DOHH2 (cell line): ENCODE measurements around the gene PDZRN3.

Experiments used
- H3F3A ChIP-seq: fragments of 200-600 bp; sonication (generic), shearing (Covaris generic); 2 replicates; pipeline ENCODE4 v1.6.0; 2016; ENCODE audit warnings: antibody characterized with exemption, mild to moderate bottlenecking; ENCODE audit not compliant: control insufficient read depth, insufficient read depth
- H3K27ac ChIP-seq: fragments of 200-600 bp; sonication (generic); 2 replicates; pipeline ENCODE4 v1.5.1; 2014; ENCODE audit warnings: low read depth, mild to moderate bottlenecking, low read length, moderate library complexity
- H3K27me3 ChIP-seq: fragments of 200-600 bp; sonication (generic); 2 replicates; pipeline ENCODE4 v1.6.1; 2014; ENCODE audit warnings: mild to moderate bottlenecking, low read length, mixed read lengths; ENCODE audit not compliant: control insufficient read depth
- H3K36me3 ChIP-seq: fragments of 200-600 bp; sonication (generic); 2 replicates; pipeline ENCODE4 v1.6.1; 2014; ENCODE audit warnings: mild to moderate bottlenecking, low read length, moderate library complexity, mixed read lengths; ENCODE audit not compliant: control insufficient read depth
- H3K4me1 ChIP-seq: fragments of 200-600 bp; sonication (generic); 2 replicates; pipeline ENCODE4 v1.6.1; 2014; ENCODE audit warnings: mild to moderate bottlenecking, low read length, mixed read lengths; ENCODE audit not compliant: control insufficient read depth
- H3K4me2 ChIP-seq: fragments of 200-600 bp; sonication (generic); 2 replicates; pipeline ENCODE4 v1.6.0; 2014; ENCODE audit warnings: mild to moderate bottlenecking, low read length, moderate library complexity
- H3K4me3 ChIP-seq: fragments of 200-600 bp; sonication (generic); 2 replicates; pipeline ENCODE4 v1.5.1; 2014; ENCODE audit warnings: mild to moderate bottlenecking, low read length, mixed read lengths
- H3K79me2 ChIP-seq: fragments of 200-600 bp; sonication (generic); 2 replicates; pipeline ENCODE4 v1.6.1; 2014; ENCODE audit warnings: mild to moderate bottlenecking, low read length, mixed read lengths; ENCODE audit not compliant: control insufficient read depth
- H3K9me2 ChIP-seq: fragments of 200-600 bp; sonication (generic); replicated peaks from 2 replicates; pipeline ENCODE4 v1.6.1; 2014; ENCODE audit warnings: mild to moderate bottlenecking, low read length, mixed read lengths; ENCODE audit not compliant: control insufficient read depth
- H3K9me3 ChIP-seq: fragments of 200-600 bp; sonication (generic); 2 replicates; pipeline ENCODE4 v1.6.1; 2014; ENCODE audit warnings: antibody characterized with exemption, low read length, mixed read lengths; ENCODE audit not compliant: control insufficient read depth, insufficient read depth
- H4K20me1 ChIP-seq: fragments of 200-600 bp; sonication (generic); 2 replicates; pipeline ENCODE4 v1.6.0; 2014; ENCODE audit warnings: low read depth, mild to moderate bottlenecking, antibody characterized with exemption, low read length, moderate library complexity; ENCODE audit not compliant: control insufficient read depth, insufficient read depth
- EZH2phosphoT487 ChIP-seq: fragments of 200-600 bp; sonication (generic); IDR thresholded peaks from 2 replicates; pipeline ENCODE4 v1.6.1; 2017; ENCODE audit warnings: borderline replicate concordance, mild to moderate bottlenecking, antibody characterized with exemption, low read length, moderate library complexity, mixed read lengths
- TF ChIP-seq, protein P1 (sequence below): fragments of 200-600 bp; sonication (generic); IDR thresholded peaks from one replicate; pipeline ENCODE4 v1.5.1; 2014; ENCODE audit warnings: antibody characterized with exemption, mild to moderate bottlenecking, low read depth, low read length; ENCODE audit not compliant: poor library complexity, severe bottlenecking

PDZRN3 gene

DNA sequence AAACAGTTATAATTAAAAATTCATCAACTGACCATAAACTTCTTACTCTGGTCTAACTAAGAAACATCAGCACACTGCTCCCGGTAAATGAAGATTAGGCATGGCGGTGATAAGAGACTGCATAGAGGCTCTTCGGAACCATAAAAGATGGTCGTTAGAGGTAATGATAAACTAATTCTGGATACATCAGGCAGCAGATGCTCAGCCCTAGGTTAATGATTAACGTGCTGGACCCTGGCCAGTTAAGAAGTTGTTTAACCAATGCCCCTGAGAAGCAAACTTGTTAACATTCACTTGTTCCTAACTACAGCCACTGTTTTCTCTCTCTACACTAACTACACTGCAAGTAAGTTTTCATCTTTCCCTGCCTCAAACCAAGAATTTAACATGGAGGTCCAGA, 111.5 kb downstream of the PDZRN3 start:
- H3K36me3 ChIP-seq = no peaks in the 10 kb centered on the region
- H3K27me3 ChIP-seq = no peaks in the 10 kb centered on the region
- no peaks in the 10 kb centered on the region for H3K9me3 ChIP-seq
- H4K20me1 ChIP-seq = no peaks in the 10 kb centered on the region
- H3K4me2 ChIP-seq = no peak overlapping the region
- no peaks in the 10 kb centered on the region for H3F3A ChIP-seq
- H3K27ac ChIP-seq = no peak overlapping the region
- H3K9me2 ChIP-seq = no peaks in the 10 kb centered on the region
- H3K4me3 ChIP-seq = no peak overlapping the region
- TF ChIP-seq EZH2phosphoT487 = no peak
- TF ChIP-seq, protein P1, sequence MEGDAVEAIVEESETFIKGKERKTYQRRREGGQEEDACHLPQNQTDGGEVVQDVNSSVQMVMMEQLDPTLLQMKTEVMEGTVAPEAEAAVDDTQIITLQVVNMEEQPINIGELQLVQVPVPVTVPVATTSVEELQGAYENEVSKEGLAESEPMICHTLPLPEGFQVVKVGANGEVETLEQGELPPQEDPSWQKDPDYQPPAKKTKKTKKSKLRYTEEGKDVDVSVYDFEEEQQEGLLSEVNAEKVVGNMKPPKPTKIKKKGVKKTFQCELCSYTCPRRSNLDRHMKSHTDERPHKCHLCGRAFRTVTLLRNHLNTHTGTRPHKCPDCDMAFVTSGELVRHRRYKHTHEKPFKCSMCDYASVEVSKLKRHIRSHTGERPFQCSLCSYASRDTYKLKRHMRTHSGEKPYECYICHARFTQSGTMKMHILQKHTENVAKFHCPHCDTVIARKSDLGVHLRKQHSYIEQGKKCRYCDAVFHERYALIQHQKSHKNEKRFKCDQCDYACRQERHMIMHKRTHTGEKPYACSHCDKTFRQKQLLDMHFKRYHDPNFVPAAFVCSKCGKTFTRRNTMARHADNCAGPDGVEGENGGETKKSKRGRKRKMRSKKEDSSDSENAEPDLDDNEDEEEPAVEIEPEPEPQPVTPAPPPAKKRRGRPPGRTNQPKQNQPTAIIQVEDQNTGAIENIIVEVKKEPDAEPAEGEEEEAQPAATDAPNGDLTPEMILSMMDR = no peak
- H3K4me1 ChIP-seq = no peaks in the 10 kb centered on the region
- no peaks in the 10 kb centered on the region for H3K79me2 ChIP-seq

DNA sequence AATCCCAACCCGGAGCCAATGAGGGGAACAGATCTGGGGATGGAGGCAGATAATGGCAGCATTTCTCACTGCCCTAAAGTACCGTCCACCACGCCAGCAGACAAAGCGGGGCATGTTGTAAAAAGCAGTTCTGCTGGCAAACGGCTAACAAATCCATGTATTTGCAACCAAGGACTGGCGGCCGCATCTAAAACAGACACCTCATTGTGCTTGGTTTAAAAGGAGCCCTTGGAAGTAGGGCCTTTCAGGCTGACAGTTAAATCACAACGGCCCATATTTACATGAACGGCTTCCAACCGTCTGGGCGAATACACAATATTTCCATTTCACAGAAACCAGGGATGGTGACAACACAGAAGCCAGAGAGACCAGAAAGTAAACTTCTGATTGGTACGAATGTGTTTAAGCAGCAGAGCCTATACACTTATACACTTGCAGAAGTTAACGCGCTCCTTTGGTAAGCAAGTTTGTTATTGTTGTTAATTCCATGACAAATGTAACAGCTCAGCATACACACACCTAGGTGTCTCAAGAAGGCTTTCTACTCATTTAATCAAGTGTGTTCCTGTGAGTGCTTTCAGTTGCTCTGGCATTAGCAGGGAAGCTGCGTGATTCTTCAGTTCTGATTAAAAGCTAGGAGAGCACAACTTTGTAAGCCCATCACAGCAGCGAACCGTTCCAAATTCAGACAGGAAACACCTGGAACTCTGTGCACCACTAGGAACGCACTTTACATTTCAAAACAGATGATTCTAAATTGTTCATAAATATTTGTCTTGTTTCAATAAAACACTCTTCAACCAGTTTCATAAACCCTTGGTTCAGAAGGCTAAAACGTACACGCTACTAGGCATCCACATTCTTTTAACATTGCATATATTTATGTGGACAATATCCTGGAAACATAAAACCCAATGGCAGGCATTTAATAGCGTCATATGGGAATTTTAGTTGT, 112.9 kb downstream of the PDZRN3 start:
- no peak for TF ChIP-seq EZH2phosphoT487
- TF ChIP-seq, protein P1 = no peak
- Histone ChIP-seq H4K20me1 (no peaks in the 10 kb centered on the region), H3K9me2 (no peaks in the 10 kb centered on the region), H3K4me1 (no peaks in the 10 kb centered on the region), H3K36me3 (no peaks in the 10 kb centered on the region), H3F3A (no peaks in the 10 kb centered on the region), H3K27ac (no peak overlapping the region), H3K4me3 (no peak overlapping the region), H3K27me3 (no peaks in the 10 kb centered on the region), H3K79me2 (no peaks in the 10 kb centered on the region), H3K9me3 (no peaks in the 10 kb centered on the region), H3K4me2 (no peak overlapping the region)

DNA sequence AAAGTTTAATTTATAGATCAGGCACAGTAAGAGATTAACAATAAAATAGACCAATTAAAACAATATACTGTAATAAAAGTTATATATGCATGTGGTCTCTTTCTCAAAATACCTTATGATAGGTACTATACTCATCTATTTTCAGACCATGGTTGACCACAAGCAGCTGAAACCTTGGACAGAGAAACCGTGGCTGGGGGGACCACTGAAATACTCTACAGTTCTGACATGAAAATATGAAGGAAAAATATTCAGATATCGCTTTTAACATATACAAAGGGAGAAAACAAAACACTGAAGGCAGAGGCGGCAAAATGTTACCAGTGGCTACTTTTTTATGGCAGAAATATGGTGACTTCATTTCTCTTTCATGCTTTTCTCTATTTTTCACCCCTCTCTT, 114.0 kb downstream of the PDZRN3 start:
- no peak overlapping the region for H3K27ac ChIP-seq
- H3K4me3 ChIP-seq = no peak overlapping the region

More for the DNA sequence above, 114.0 kb downstream of the PDZRN3 start:
- no peak for TF ChIP-seq EZH2phosphoT487
- TF ChIP-seq, protein P1 = no peak
- H3K4me1 ChIP-seq = no peaks in the 10 kb centered on the region
- no peak overlapping the region for H3K4me2 ChIP-seq
- H3K79me2 ChIP-seq = no peaks in the 10 kb centered on the region
- H3K9me2 ChIP-seq = no peaks in the 10 kb centered on the region
- H3K36me3 ChIP-seq = no peaks in the 10 kb centered on the region
- H3K27me3 ChIP-seq = no peaks in the 10 kb centered on the region
- H3F3A ChIP-seq = no peaks in the 10 kb centered on the region
- no peaks in the 10 kb centered on the region for H3K9me3 ChIP-seq
- H4K20me1 ChIP-seq = no peaks in the 10 kb centered on the region
